GM19239 (cell line): ENCODE results near the gene SPSB1.
"Not testable (repeated sequence)": the region's sequence is repeated elsewhere in the genome, so short reads cannot be mapped to it uniquely, and the experiment has no call there.

Source experiments
- DNase-seq: peaks from one replicate; pipeline ENCODE4 v3.0.0; 2011; ENCODE audit warnings: low spot score; ENCODE audit not compliant: insufficient read length
- FAIRE-seq: peaks from 2 replicates; lab custom pipeline; 2011; peaks lifted over from hg19 to GRCh38; lab: Jason Lieb, UNC

Gene SPSB1

DNA sequence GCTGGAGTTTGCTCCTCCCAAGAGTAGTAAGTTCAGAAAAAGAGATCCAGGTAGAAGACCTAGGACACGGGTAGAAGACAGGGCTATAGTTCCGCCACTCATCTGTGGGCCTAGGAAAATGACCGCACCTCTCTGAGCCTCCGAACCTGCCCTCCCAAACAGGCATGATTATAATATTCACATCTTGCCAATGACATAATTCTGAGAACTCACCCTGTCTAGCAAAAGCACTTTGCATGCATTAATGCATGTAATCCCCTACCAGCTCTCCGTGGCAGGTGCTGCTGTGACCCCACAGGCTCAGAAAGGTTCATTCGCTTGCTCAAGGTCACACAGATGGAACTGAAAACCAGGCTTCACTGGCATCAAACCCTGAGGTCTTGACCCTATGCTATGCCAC is 88.0 kb downstream of the SPSB1 start:
- FAIRE-seq (no peak), DNase-seq (no peak)

DNA sequence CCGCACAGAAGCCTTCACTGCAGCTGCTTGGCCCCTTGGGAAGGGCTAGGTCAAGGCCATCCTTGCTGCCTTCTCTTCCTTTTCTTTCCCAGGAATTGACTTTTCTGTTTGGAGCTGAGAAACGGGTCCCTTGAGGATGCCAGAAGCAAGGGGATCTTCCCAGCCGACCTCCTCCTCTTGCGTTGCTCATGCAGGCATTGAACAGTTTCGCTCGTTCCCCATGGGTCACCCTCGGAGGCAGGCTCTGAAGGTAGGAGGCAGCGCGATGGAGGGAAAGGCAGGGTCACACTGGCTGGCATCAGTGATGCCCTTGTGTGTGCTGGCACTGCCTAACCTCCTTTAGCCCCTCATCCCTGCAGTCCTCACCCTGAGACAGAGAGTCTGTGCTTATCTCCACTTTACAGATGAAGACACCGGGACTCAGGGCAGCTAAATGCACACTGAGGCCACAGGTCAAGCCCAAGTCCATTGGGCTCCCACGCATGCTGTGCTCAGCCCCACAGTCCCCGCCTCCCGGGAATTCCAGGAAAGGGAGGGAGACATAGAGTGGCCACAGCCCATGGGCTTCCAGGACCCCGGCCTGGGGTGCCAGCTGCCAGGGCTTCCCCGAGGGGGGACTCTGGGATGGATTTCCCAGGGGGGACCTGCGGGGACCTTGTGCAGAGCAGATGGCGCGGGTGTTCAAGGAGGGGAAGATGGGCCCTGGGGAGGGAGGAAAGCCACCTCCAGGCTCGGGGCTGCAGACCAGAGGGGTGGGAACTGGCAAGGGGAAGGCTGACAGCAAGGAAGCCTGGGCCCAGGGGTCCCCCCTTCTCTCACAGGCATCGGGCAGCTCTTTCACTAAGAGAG is 90.2 kb downstream of the SPSB1 start:
- FAIRE-seq (no peak), DNase-seq (no peak)

DNA sequence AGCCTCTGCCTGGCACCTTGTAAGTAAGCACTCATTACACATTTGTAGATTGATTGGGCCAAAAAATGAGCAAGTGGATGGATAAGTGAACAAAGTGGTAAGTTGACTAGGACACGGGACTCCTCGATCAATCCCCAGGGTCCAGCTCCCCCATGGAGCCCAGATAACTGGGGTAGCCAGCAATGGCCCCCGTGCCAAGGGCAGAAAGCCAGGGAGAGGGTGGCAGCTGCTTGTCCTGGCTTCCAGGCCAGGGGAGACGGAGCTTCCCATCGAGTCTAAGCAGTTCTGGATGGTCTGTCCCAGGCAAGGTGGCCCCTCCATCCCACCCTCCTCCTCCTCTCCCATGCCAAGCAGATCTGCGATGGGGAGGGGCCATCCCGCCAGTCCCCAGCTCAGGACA is 91.4 kb downstream of the SPSB1 start:
- no peak for DNase-seq
- no peak for FAIRE-seq

GRCh38 chr1:9384751-9385245 is 92.1 kb downstream of the SPSB1 start:
- DNase-seq (no peak), FAIRE-seq (no peak)

DNA sequence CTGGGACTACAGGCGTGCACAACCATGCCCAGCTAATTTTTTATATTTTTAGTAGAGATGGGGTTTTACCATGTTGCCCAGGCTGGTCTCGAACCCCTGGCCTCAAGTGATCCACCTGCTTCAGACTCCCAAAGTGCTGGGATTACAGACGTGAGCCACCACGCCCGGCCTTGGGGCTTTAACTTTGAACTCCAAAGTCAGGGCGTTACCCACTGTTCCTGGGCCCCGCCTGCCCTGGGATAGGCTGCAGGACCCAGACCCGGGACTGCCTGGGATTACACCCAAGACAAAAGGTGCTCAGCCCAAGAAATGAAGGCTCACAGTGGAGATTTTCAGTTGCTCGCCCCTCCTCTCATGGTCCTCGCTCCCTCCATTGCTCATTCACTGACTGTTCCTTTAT is 92.7 kb downstream of the SPSB1 start:
- not testable (repeated sequence) for DNase-seq, FAIRE-seq

- FAIRE-seq (no peak), DNase-seq (no peak)
Measured at GRCh38 chr1:9385801-9386573, 93.3 kb downstream of the SPSB1 start.

DNA sequence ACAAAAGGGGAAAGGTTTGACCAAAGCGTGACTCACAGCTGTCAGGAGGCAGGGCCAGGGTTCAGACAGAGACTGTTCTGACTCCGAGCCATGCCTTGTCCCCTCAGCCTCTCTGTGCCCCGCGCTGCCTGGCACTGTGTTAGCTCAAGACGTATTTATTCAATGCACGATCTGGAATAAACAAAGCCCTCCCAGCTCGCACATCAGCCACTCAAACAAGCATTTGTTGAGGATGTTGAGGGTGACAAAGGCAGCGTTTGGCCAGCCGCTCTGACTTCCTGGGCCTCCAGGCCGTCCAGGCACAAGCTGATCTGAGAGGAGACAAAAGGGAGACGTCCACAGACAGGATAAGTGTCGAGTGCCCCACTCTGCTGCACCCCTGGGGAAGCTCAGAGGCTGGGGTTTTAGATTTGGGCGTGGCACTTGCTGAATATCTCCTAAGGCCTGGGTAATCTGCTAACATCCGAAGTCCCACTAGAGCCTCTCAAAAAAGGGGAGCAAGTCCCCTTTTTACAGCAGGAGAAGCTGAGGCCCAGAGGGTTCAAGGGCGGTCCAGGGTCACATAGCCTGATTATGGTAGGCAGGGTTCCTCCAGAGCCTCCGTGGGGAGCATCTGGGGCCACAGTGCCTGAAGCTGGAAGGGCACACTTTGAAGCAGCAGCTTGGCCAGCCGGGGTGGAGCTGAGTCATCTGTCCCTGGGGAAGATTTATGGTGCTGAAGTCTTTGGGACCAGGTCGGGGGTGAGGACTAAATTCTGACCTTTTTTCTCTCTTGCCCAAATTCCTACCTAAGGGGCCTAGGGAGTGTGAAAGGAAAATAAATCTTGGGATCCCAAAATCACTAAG is 95.9 kb downstream of the SPSB1 start:
- DNase-seq: no peak

GRCh38 chr1:9389968-9390367 is 97.3 kb downstream of the SPSB1 start:
- FAIRE-seq (no peak), DNase-seq (no peak)

More for the DNA sequence above, 95.9 kb downstream of the SPSB1 start:
- no peak for FAIRE-seq

- FAIRE-seq (no peak), DNase-seq (no peak)
Measured at GRCh38 chr1:9391620-9392019, 98.9 kb downstream of the SPSB1 start.

GRCh38 chr1:9394010-9394409 is 101.3 kb downstream of the SPSB1 start:
- DNase-seq: no peak
- FAIRE-seq: no peak

DNA sequence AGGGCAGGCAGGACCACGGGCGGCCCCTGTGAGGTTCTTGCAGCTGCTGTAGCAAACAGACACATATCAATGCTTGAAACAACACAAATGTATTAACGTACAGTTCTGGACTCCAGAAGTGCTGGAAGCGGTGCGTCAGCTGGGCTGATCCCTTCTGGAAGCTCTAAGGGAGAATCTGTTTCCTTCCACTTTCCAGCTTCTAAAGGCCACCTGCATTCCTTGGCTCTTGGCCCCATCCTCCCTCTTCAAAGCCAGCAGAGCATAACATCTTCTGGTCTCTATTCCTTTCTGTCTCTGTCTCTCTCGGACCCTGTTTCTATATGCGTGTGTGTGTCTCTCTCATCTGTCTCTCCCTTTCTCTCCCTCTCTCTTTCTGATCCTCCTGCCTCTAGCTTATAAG is 102.3 kb downstream of the SPSB1 start:
- FAIRE-seq (no peak), DNase-seq (no peak)

DNA sequence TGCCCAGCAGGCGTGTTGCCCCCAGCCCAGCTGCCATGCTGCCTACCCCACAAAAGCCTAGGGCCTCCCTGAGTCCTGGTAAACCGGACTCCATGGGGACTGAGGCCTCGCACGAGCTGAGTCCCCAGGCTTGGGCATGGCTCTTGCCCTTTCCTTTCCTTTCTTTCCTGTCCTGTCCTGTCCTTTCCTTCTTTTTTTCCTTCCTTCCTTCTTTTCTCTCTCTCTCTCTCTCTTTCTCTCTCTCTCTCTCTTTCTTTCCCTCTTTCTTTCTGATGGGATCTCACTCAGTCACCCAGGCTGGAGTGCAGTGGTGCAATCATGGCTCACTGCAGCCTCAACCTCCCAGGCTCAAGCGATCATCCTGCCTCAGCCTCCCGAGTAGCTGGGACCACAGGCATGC is 104.4 kb downstream of the SPSB1 start:
- DNase-seq (no peak), FAIRE-seq (no peak)

DNA sequence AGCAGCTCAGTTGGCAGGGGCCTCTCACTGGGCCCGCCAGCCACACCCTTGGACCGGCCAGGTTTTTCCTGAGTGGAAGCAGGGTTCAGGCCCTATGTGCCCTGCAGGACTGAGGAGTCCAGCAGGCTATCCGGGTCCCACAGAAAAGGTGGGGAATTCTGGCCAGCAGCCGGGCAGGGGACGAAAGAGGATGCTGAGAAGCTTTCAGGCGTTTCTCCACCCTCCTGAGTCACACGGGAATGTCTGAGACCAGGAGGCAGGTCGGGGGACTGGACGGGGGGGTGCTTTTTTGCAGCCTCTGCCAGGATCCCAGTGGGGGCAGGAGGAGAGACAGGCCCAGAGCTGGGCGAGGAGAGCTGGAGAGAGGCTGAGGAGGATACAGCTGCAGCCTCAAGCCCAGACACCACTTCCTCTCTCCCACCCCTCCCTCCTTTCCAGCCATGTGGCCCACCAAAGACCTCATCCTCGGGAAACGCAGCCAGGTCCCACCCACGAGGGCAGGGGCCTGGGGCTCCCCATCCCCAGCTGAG is 105.4 kb downstream of the SPSB1 start:
- FAIRE-seq: no peak
- no peak for DNase-seq

GRCh38 chr1:9399510-9400424 is 107.1 kb downstream of the SPSB1 start:
- no peak for DNase-seq
- peak; percentile 8 for FAIRE-seq

DNA sequence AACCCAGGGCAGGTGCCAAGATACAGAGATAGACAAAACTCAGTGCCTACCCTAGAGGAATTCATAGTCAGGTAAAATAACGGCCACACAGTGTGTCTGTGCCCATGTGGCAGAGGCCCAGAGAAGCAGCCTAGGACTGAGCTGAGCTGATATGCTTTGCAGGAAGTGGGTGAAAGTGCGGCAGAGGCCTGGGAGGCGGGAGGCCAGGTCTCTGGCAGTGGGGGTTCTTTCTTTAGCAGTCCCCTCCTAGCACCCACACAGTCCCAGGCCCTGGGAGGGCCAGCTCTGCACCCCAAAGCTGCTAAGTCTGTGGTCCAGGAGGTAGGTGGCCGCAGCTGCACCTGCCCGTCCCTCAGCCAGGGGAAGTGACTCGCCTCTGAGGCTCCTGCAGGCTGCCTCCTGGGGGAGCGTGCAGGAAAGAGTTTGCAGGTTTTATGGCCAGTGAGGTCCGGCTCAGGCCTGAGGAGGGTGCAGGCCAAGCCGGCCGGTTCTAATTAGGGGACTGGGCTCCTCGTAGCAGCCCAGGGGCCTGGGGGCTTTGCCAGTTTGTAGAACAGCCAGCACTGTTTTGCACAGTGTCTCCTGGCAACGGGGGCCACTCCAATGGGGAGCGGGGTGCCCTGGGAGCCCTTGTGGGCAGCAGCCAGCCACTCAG is 107.9 kb downstream of the SPSB1 start:
- DNase-seq (no peak), FAIRE-seq (no peak)

DNA sequence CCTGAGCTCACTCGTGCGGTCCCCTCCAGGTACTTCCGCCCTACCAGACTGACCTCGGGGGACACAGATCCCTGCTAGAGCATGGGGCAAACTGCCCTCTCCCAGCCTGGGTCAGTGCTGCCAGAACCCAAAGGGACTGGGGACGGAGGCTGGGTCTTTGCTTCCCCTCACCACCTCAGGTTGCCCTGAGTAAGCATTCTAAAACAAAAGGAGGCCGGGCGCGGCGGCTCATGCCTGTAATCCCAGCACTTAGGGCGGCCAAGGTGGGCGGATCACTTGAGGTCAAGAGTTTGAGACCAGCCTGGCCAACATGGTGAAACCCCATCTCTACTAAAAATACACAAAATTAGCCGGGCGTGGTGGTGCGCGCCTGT is 108.4 kb downstream of the SPSB1 start:
- DNase-seq (no peak), FAIRE-seq (no peak)

DNA sequence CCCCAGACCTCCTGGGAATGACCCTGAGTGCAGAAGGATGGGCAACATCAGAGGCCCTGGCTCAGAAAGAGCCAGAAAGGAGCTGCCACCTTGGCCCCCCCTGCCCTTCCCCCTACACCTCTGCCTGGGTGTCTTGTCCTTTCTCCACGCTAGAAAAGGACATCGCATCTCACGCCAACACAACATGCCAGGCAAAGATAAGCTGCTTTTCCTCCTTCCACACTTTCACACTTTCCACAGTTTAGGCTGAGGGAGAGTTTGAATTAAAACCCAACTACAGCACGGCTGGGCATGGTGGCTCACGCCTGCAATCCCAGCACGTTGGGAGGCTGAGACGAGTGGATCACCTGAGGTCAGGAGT is 109.5 kb downstream of the SPSB1 start:
- FAIRE-seq (no peak), DNase-seq (no peak)

- no peak for FAIRE-seq
- DNase-seq: no peak
Measured at GRCh38 chr1:9402717-9403225, 110.1 kb downstream of the SPSB1 start.
